Activated T-cell treated with anti-CD3 and anti-CD28 coated beads, Interleukin-2, amount 50 U/mL, for 1 hour (primary cell): ENCODE measurements around the gene LMNTD1.
A peak's percentile ranks its signal among the peaks of the same experiment; 100 is the strongest.
"Not testable (repeated sequence)": the region's sequence is repeated elsewhere in the genome, so short reads cannot be mapped to it uniquely, and the experiment has no call there.

Experiments
- DNase-seq: peaks from one replicate; pipeline ENCODE4 v3.0.0-alpha.2; 2020

The LMNTD1 gene

GRCh38 chr12:25488956-25489870, 63.9 kb downstream of the LMNTD1 start:
- DNase-seq, result not testable (repeated sequence)

GRCh38 chr12:25482625-25483024, 70.5 kb downstream of the LMNTD1 start:
- no peak for DNase-seq

DNA sequence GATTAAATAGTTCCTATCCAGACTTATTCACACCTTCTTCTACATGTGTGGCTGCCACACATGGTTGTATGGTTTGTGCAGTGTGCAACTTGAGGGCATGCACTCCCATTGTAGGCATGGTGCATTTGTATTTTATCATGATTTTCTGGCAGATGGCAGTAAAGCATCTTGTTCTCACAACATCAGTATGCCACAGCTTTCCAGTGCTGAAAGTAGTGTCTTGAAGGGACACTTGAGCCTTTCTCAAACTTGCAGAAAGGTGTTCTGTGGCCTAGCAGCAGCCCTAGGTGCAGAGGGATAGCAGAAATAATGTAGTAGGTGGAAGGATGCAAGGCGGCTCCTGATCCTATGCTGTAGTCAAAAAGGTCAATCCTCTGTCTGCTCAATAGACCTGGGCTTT, 72.9 kb downstream of the LMNTD1 start:
- no peak for DNase-seq

DNA sequence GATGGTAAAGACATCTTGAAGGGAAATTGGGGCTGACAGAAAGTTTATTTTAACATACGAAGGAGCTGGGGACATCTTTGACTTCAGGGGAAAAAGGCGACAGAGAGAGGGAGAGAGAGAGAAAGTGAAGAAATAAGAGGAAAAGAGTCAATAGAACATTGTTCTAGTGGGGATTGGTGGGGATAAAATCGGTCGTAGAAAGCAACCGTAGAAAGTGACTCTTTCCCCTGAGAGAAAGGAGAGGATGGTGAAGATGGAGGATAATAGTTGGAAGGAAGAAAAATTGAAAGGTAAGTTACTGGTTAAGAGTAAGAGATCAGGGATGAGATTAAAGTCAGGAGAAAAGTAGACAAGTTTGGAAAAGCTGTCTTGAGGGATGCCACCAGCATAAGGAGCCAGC, 75.9 kb downstream of the LMNTD1 start:
- DNase-seq, result no peak

DNA sequence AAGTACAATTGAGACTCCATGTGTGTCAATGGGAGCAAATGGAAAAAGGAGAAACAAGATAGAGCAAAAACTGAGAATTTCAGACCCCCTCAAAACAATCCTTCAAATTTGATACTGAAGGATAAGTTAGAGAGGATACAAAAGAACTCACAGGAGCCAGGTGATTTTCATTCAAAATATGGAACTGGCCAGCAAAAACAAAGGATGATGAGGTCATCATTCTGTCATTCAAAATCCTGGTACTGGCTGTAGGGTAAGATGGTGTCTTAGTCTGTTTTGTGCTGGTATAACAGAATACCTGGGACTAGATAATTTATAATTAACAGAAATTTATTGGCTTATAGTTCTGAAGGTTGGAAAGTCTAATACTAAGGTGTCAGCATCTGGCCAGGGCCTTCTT, 80.6 kb downstream of the LMNTD1 start:
- no peak for DNase-seq

DNA sequence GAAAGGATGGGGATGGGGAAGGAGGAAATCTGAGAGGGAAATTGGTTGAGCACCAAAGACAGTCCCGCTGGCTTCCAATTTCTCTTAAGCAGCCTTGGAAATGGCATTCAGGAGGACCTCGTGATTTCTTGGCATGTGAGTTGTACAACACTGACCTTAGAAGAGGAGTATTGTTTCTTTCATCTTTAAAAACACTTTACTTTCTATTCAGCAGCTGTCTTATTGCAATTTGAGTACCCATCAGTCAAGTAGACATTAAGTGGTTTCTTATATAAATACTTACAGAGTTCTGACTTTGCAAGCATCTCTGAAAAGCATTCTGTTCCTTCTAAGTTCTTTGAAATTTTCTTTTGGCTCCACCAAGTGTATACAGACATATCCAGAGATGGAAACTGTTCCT, 83.2 kb downstream of the LMNTD1 start:
- DNase-seq, result no peak

DNA sequence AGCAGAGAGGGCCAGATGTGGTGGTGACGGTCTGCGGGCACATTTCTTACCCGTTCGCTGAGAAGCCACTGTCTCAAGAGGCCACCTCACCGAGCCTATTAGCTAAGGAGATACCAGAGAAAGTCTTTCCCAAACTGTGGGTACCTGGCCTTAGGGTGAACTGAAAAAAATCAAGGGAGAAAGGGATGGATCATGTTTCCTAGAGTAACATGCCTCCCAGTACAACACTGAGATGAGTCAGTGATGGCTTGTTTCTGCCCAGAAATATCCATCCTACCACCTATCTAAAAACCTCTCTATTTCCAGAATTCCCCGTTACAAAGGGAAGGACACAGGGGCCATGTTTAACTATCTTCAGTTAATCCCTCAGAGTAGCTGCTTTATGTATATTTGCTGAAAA, 83.7 kb downstream of the LMNTD1 start:
- DNase-seq, result no peak

DNA sequence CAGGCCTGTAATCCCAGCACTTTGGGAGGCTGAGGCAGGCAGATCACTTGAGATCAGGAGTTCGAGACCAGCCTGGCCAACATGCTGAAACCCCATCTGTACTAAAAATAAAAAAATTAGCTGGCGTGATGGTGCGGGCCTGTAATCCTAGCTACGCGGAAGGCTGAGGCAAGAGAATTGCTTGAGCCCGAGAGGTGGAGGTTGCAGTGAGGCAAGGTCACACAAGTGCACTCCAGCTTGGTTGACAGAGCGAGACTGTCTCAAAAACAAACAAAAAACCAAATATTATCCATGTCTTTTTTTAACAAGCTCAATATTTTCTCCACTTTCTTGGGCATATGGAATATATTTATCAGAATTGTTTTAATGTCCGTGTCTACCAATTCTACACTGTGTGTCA, 89.6 kb downstream of the LMNTD1 start:
- no peak for DNase-seq

- no peak for DNase-seq
Measured at GRCh38 chr12:25463005-25463404, 90.1 kb downstream of the LMNTD1 start.

- DNase-seq, result no peak
Measured at GRCh38 chr12:25459541-25459951, 93.5 kb downstream of the LMNTD1 start.

- DNase-seq, result no peak
Measured at GRCh38 chr12:25458047-25458552, 95.0 kb downstream of the LMNTD1 start.

GRCh38 chr12:25456474-25456873, 96.6 kb downstream of the LMNTD1 start:
- DNase-seq, result no peak

DNA sequence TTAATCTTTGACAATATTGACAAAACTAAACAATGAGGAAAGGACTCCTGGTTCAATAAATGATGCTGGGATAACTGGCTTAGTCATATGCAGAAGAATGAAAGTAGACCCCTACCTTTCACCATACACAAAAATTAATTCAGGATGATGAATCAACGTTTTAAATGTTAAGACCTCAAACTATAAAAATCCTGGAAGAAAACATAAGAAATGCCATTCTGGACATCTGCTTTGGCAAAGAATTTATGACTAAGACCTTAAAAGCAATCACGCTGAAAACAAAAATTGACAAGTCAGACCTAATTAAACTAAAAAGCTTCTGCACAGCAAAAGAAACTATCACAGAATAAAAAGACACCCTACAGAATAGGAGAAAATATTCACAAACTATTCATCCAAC, 97.4 kb downstream of the LMNTD1 start:
- no peak for DNase-seq

DNA sequence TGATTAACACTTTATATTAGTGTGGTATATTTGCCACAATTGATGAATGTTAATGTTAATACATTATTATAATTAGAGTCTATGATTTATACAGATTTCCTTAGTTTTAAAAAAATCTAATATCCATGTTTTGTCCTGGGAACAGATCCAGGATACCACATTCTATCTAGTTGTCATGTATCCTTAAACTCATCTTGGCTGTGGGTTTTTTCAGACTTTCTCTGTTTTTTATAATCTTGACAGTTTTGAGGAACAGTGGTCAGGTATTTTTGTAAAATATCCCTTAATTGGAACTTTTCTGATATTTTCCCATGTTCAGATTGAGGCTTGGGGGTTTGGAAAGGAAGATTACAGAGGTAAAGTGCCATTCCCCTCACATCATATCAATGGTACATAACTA, 104.1 kb downstream of the LMNTD1 start:
- DNase-seq, result no peak

DNA sequence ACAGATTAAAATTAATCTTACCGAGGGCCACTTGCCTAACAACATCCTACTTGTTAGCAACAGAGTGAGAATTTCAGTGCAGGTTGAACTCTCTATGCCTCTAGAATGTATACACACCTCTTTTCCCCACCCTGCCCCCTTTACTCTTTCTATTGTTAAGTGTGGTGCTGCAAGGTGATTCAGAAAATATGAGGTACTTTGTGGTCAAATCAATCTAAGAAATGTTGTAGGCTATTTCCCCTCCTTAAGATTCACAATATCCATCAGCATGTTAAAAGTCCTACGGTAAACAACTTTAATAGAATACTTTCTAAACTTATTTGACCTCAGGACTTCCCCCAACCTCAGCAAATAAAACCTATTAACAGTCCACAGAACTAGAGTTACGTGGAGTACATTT, 106.0 kb downstream of the LMNTD1 start:
- DNase-seq, result no peak

DNA sequence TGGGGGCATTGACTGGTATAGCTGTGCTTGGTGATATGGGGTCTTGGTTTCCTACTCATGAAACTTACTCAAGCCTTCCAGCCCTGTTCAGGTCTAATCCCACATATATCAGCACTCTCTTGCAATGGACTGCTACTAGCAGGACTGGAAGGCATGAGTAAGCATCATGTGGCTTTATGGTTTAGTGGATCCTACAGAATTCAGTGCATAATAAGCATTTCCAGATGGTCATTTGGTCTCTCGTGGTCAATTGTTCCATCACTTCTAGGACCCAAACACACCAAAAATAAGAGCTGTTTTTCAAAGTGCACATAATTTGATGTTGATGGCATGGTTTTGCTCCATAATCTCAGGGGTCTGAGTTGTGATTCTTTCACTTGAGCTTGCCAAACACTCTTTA, 114.4 kb downstream of the LMNTD1 start:
- no peak for DNase-seq

GRCh38 chr12:25436206-25437030, 116.7 kb downstream of the LMNTD1 start:
- peak; percentile 23 for DNase-seq

GRCh38 chr12:25435431-25435830, 117.7 kb downstream of the LMNTD1 start:
- no peak for DNase-seq

DNA sequence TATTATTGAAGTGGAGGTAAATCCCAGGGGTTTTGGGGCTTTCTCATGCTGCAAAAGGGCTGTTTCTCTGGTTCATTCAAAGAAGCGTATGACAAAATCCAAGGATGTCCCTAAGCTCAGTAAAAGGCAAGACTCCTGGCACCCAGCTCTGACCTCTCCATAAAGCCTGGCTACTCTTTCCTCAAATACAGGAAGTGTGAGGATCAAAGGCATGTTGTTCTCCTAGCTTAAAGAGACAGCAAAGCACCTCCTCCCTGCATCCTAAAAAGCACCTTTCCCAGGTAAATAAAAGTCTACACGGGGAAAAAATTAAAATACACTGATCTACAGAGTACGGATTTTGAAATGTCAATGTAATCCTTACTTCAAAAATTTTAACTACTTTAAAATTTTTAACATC, 118.6 kb downstream of the LMNTD1 start:
- no peak for DNase-seq

DNA sequence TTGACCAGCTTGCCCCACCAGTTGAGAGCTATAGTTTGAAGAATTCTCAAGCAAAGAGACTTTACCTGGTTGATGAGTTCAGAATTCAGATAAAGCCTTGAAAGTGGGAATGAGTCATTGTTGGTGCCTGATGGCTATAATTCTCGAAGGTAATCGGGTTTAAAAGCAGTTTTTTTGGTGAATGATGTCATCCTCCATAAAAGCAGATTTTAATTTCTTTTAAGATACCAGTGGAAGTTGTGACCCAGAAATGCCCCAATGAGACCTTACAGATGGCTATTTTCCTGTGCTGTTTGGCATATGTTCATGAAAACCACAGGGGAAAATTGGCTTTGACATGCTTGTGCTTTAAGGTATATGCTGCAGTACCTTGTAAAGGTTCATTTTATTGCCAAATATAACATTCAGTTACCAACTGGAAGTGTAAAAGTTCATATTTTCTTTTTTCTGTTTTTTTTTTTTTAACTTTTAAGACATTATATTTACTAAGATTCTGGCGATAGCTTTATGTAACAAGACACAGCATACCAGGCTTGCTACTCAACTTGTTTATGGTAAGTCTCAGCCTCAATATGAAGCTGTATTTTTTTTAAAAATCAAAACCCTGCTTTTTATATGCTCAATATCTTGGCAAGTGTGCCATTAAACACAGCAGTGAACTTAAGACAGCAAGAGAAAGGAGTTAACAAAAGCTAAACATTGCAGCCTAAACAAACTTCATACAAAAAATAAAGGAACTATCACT, 119.3 kb downstream of the LMNTD1 start:
- no peak for DNase-seq

- no peak for DNase-seq
Measured at GRCh38 chr12:25433024-25433423, 120.1 kb downstream of the LMNTD1 start.

GRCh38 chr12:25427337-25428249, 125.5 kb downstream of the LMNTD1 start:
- no peak for DNase-seq
